GM18861 (cell line): ENCODE data around the gene PLA2G12A.
"Not testable (repeated sequence)": the region's sequence is repeated elsewhere in the genome, so short reads cannot be mapped to it uniquely, and the experiment has no call there.

Source experiments
- ATAC-seq: cut with Tn5 transposase; IDR thresholded peaks from one replicate; pipeline ENCODE4 v1.9.1; 2021; ENCODE audit not compliant: unreplicated experiment

Gene PLA2G12A

DNA sequence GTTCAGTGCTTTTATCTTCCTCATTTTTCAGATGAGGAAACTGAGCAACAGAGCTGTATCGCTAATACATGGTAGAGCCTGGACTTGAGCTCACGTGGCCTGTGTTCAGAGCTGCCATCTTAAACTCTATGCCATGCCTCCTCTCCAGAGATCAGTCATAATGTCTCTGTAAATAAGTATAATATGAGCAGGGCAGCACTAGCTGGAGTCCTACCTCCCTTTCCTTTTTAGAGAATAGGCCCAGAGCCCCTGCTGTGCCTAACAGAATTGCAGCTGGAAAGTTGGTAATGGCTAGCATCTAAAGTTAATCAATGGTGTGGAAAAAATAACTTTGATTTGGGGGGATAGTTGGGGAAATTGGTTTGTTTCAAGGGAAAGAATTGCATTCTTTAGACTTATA, 47.0 kb downstream of the PLA2G12A start:
- ATAC-seq = no peak

DNA sequence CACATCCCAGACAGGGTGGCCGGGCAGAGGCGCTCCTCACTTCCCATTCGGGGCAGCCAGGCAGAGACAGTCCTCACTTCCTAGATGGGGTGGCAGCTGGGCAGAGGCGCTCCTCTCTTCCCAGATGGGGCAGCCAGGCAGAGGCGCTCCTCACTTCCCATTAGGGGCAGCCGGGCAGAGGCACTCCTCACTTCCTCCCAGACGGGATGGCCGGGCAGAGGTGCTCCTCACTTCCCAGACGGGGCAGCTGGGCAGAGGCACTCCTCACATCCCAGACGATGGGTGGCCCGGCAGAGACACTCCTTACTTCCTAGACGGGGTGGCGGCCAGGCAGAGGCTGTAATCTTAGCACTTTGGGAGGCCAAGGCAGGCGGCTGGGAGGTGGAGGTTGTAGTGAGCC, 50.9 kb downstream of the PLA2G12A start:
- not testable (repeated sequence) for ATAC-seq

DNA sequence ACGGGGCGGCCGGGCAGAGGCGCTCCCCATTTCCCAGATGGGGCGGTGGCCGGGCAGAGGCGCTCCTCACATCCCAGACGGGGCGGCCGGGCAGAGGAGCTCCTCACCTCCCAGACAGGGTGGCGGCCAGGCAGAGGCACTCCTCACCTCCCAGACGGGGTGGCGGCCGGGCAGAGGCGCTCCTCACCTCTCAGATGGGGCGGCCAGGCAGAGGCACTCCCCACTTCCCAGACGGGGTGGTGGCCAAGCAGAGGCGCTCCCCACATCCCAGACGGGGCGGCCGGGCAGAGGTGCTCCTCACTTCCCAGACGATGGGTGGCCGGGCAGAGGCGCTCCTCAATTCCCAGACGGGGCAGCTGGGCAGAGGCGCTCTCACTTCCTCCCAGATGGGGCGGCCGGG, 51.4 kb downstream of the PLA2G12A start:
- ATAC-seq = not testable (repeated sequence)

DNA sequence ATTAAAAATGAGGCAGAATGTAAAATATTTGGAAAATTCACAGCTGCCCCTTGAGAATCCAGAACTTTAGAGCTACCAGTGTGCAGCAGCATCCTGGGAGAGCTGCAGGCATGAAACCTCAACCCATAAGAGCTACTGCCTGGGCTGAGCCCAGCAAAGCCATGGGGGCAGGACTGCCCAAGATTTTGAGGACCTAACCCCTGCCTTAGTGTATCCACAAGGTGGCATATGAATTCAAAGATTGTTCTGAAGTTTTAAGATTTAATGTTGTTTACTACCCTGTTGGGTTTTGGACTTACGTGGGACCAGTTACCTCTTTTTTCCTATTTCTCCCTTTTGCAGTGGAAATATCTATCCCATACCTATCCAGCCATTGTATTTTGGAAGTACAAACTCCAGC, 53.0 kb downstream of the PLA2G12A start:
- ATAC-seq = no peak

DNA sequence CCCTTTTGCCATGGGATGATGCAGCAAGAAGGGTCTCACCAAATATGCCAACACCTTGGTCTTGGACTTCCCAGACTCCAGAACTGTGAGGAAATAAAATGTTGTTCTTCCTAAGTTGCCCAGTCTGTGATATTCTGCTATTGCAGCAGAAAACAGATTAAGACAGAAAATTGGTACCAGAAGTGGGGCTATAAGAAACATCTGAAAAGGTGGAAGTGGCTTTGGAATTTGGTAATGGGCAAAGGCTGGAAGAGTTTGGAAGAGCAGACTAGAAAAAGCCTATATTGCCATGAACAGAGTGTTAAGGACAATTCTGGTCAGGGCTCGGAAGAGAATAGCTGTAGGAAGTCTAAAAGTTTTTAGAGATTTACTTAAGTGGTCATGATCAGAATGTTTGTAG, 54.0 kb downstream of the PLA2G12A start:
- no peak for ATAC-seq

DNA sequence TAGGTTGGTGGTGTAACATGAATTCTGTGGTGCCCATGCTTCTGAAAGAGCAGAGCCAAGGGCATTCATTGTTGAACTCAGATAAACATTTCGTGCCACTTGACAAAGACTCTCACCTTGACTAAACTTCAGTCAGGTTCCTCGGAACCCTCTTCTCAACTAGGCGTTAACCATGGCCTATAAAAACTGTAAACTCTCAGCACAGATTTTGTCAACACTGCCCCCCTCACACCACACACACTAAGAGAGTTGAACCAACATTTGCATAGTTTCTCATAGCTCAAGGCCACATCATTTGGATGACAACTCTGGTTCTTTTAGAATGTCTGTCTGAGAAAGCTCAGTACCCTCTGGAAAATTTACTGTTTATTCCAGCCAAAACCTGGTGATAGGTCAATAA, 54.7 kb downstream of the PLA2G12A start:
- no peak for ATAC-seq

DNA sequence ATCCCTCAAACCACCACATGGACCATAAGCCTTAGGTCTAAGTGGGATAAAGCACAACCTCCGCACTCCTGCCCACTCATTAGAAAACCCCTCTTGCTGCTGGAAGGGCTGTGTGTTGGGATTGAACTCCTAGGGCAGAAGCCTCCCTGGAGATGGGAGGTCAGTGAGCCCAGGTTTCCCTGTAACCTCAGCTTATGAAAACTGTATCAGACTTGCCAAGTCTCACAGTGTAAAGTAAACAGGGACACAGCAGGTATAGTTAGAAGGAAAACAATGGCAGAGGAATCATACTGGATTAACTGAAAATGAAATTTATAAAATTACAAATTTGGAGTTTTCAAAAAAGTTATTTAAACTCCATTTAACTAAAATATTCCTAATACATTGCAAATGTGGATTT, 56.6 kb downstream of the PLA2G12A start:
- ATAC-seq = no peak

DNA sequence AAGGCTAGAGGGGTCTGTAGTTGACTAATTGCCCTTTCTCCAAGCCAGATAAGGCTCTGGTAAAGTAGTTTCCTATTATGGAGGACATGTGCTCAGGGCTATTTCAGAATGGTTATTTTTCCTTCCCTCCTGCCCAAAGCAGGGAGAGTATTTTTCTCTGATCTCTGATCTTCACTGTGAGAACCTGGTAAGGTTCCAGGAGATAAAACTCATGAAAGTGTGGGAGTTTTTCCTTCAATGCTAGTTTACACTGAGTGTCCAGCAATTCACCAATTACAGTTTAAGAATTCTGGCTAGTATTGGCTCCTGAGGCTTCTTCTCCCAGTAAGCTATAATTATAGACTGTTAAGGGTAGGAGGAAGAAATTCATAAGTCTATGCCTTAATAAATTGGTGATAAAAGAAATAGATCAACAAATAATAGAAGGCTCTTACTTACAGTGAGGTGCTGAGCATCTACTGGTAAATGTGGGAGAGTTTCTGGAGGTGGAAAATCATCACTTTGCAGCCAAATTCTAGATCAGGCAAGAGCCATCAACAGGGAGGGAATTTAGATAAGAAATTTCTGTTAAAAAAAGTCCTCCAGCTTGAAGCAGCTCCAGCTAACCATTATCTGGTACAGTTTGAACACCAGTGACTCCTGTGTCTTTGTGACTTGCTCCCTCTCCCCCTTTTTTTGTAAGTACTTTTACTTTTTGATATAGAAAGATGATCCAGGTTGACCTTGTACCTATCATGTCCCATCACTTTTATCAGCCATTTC, 57.5 kb downstream of the PLA2G12A start:
- ATAC-seq = no peak

DNA sequence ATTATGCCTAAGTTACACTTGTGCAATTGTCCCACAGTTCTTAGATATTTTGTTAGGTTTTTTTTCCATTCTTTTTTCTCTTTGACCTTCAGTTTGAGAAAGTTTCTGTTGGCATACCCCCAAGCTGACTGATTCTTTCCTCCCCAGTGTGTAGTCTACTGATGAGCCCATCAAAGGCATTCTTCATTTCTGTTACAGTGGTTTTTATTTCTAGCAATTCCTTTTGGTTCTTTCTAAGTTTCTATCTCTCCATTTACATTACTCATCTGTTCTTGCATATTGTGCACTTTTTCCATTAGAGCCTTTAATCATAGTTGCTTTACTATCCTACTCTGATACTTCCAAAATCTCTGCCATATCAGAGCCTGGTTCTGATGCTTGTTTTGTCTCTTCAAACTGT, 58.5 kb downstream of the PLA2G12A start:
- no peak for ATAC-seq

DNA sequence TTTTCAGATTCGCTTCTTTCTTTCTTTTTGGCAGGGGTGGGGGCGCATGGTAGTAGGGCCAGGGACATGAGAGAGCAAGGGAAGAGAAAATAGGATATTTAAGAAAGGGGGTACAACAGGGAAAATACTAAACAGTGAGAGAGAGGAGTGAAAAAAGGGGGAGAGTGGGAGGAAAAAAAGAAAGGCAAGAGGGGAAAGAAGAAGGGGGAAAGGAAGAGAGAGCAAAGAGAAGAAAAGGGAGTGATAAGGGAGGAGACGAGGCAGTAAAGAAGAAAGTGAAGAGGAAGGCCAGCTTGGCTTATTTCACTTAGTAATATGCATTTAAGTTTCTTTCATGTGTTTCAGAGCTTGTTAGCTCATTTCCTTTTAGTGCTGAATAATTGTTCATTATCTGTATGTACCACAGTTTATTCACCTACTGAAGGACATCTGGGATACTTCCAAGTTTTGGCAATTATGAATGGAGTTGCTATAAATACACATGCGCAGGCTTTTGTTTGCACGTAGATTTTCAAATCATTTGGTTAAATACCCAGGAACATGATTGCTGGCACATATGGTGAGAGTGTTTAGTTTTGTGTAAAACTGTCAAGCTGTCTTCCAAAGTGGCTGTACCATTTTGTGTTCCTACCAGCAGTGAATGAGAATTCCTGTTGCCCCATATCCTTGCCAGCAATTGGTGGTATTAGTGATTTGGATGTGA, 63.9 kb downstream of the PLA2G12A start:
- no peak for ATAC-seq

DNA sequence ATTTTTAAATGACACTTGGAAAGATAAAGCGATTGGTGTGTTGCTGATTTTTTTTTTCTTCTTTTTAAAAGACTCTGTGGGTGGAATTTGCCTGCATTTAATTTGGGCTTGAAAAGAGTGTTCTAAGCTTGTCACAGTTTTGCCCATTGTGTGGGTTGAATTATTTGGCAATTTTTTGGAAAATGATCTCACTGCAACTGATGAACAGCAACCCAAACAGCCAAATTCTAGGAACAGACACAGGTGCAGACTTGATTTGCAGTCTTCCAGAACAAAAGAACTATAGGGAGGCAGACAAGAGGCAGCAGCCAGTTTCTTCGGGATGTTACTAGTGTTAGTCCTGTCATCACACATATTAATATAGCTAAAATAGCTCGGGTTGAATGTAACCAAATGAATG, 67.1 kb downstream of the PLA2G12A start:
- ATAC-seq = no peak

DNA sequence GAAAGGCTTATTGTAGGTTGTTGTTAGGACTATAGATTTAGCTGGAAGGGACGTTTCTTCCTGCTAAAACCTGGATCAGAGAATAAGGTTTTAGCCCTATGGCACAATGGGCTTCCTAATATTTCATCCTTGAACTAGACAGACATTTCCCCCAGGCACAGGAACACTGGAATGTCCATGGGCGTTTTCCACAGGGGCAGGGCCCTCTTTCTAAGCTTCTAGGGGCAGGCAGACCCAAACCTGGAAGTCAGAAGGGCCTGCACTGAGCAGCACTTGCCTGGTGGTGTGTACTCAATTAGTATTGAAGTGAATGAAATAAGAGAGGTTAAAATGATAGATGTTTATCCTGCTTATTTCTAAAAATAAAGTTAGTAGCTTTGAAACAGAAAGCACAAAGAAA, 67.8 kb downstream of the PLA2G12A start:
- ATAC-seq = no peak
